ENCODE results near the gene OXCT2. TPM values are rescaled to one million over a fixed set of nuclear protein-coding genes. Genes with fewer than 3 reads are reported as not detected.

OXCT2 gene
- total RNA-seq, 2 donors from 2014 or later = 0.77 to 1.2 TPM

DNA sequence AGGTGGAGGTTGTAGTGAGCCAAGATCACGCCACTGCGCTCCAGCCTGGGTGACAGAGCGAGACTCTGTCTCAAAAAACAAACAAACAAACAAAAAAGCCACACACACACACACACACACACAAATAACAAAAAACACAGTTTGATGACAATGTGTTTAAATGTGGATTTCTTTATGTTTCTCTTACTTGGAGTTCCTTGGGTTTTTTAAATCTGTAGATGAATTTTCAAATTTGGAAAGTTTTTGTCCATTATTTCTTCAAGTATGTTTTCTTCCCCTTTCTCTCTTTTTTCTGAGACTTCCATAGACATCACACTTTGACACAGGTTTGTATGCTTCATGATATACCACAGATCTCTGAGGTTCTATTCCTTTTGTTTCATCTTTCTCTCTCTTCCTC is 44.5 kb downstream of the OXCT2 start:
- TF ChIP-seq, protein P1, sequence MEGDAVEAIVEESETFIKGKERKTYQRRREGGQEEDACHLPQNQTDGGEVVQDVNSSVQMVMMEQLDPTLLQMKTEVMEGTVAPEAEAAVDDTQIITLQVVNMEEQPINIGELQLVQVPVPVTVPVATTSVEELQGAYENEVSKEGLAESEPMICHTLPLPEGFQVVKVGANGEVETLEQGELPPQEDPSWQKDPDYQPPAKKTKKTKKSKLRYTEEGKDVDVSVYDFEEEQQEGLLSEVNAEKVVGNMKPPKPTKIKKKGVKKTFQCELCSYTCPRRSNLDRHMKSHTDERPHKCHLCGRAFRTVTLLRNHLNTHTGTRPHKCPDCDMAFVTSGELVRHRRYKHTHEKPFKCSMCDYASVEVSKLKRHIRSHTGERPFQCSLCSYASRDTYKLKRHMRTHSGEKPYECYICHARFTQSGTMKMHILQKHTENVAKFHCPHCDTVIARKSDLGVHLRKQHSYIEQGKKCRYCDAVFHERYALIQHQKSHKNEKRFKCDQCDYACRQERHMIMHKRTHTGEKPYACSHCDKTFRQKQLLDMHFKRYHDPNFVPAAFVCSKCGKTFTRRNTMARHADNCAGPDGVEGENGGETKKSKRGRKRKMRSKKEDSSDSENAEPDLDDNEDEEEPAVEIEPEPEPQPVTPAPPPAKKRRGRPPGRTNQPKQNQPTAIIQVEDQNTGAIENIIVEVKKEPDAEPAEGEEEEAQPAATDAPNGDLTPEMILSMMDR (IDR thresholded peaks at IDR 0.05) = no peak
- DNase-seq = no peak
- H3K4me3 ChIP-seq = no peak overlapping the region
- H3K4me1 ChIP-seq = no peaks in the 10 kb centered on the region
- H3K9ac ChIP-seq (ENCODE audit: low read depth in 2 of 2, low read length in 2 of 2) = no peak overlapping the region
- H3K36me3 ChIP-seq = no peaks in the 10 kb centered on the region
- no peaks in the 10 kb centered on the region for H3K9me3 ChIP-seq
- H3K27me3 ChIP-seq = peaks cover 17% of the 10 kb centered on the region
- intact Hi-C loops (cut with DNase I) = no loop called here
- no peak overlapping the region for H3K27ac ChIP-seq

DNA sequence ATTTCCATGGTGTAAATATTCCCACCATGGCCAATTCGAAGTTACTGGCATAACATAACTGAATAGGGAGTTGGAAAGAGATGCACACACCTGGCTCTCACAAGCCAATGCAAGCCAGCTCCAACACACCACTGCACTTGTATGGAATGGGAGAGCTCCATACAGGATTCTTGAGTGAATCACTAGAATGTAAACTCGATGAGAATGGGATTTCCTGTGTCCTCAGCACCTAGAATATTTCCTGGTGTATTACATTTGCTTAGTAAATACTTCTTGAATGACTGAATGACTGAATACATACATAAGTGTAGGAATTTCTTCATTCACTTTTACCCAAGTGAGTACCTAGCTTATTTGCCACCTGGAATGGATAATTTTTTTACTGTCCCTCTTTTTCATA is 48.7 kb downstream of the OXCT2 start:
- no peaks in the 10 kb centered on the region for H3K9me3 ChIP-seq
- H3K27me3 ChIP-seq = peaks cover 9% of the 10 kb centered on the region
- intact Hi-C loops (cut with DNase I) = loop anchor here (5.0 kb wide), 1 partner anchor 115 kb away; no protein-coding TSS in a partner anchor
- no peak overlapping the region for H3K4me3 ChIP-seq
- TF ChIP-seq, protein P1 (IDR thresholded peaks at IDR 0.05) = no peak
- no peak overlapping the region for H3K27ac ChIP-seq
- no peak overlapping the region for H3K9ac ChIP-seq (ENCODE audit: low read depth in 2 of 2, low read length in 2 of 2)
- DNase-seq = no peak
- no peaks in the 10 kb centered on the region for H3K4me1 ChIP-seq
- no peaks in the 10 kb centered on the region for H3K36me3 ChIP-seq

DNA sequence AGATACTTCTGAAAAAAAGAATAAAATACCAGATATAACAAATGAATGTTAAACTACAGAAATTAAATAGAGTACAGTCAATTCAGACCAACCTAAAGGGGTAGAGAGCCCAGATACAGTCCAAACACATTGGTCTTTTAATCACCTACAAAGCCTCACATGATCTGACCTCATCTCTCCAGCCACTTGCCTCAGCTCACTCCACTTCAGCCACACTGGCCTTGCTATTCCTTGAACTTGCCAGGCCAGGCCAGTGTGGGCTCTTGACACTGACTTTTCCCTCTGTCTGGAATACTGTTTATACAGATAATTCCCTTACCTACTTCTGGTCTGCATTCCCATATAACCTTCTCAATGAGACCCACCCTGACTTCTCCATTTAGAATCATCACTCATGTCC is 49.5 kb downstream of the OXCT2 start:
- intact Hi-C loops (cut with DNase I) = loop anchor here (5.0 kb wide), 1 partner anchor 114 kb away; no protein-coding TSS in a partner anchor
- H3K9me3 ChIP-seq = no peaks in the 10 kb centered on the region
- H3K27me3 ChIP-seq = peaks cover 5% of the 10 kb centered on the region
- H3K4me3 ChIP-seq = no peak overlapping the region
- no peak overlapping the region for H3K9ac ChIP-seq (ENCODE audit: low read depth in 2 of 2, low read length in 2 of 2)
- no peaks in the 10 kb centered on the region for H3K36me3 ChIP-seq
- H3K4me1 ChIP-seq = no peaks in the 10 kb centered on the region
- TF ChIP-seq, protein P1 (IDR thresholded peaks at IDR 0.05) = no peak
- no peak overlapping the region for H3K27ac ChIP-seq
- no peak for DNase-seq

DNA sequence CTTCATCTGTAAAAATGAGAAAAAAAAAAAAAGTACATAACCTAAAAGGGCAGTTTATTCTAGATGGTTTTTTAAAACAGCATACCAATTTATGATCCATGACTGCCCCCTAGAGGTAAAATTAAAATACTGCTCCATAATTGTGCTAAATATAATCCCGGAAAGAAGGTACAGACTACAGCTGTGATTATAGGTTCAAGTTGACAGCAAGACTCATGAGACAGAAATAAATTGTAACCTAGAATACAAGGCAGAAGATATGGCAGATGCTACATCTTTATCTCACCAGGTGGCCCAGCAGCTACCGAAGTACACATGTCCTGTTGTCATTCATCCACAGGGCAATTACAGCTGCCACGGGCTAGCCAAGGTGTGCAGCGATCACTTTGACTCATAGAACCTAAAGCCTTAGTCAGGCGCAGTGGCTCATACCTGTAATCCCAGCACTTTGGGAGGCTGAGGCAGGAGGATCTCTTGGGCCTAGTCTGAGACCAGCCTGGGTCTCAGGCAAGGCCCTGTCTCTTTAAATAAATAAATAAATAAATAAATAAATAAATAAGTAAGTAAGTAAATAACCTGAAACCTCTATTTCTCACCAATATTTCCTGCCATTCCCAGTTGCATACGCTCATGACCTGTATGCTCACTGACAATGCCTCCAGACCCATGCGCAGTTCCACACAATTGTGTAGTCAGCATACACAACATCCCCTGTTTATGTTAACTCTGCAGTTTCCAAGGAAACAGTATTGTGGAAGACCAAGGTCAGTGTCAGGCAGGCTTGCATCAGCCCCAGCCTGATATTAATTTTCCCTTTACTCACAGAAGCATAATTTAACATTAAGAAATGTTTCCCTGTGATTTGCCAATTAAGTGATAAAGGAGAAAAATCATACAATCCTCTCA is 50.8 kb downstream of the OXCT2 start:
- TF ChIP-seq, protein P1 (IDR thresholded peaks at IDR 0.05) = peak; percentile 67
- Histone ChIP-seq H3K36me3 (no peaks in the 10 kb centered on the region), H3K4me3 (no peak overlapping the region), H3K9me3 (no peaks in the 10 kb centered on the region), H3K4me1 (no peaks in the 10 kb centered on the region), H3K9ac (ENCODE audit: low read depth in 2 of 2, low read length in 2 of 2) (no peak overlapping the region), H3K27ac (no peak overlapping the region), H3K27me3 (peaks cover 4% of the 10 kb centered on the region)
- intact Hi-C loops (cut with DNase I) = loop anchor here (5.0 kb wide), 1 partner anchor 113 kb away; no protein-coding TSS in a partner anchor
- DNase-seq = no peak

Other genes with a start within 250 kb of the OXCT2 start
- 100 to 1,000 TPM; 109 to 144 TPM for gene PABPC4, start 194.6 kb downstream of the OXCT2 start, total RNA-seq
- gene HEYL, start 131.7 kb downstream of the OXCT2 start, total RNA-seq = 1 to 10 TPM in 1 of 2 donors, under 1 TPM in 1; 0.91 to 2.4 TPM
- gene NT5C1A, start 99.2 kb downstream of the OXCT2 start, total RNA-seq = not detected
- under 1 TPM; 0.07 to 0.16 TPM for gene HPCAL4, start 79.9 kb downstream of the OXCT2 start, total RNA-seq
- 10 to 100 TPM; 34.7 to 42.6 TPM for gene PPIE, start 32.5 kb downstream of the OXCT2 start, total RNA-seq
- 1 to 10 TPM; 4.9 TPM for gene BMP8B, start 17.5 kb upstream of the OXCT2 start, total RNA-seq
- gene TRIT1, start 112.2 kb upstream of the OXCT2 start, total RNA-seq = 10 to 100 TPM; 15.2 to 18.1 TPM
- gene MYCL, start 130.6 kb upstream of the OXCT2 start, total RNA-seq = 10 to 100 TPM; 16.4 to 17.0 TPM
- 10 to 100 TPM; 15.6 to 27.2 TPM for gene MFSD2A, start 183.8 kb upstream of the OXCT2 start, total RNA-seq

Data from colonic mucosa (tissue), 4 donors.